GM12801 (cell line): ENCODE measurements around the gene CRACR2A.

Source experiments
- CTCF ChIP-seq: IDR thresholded peaks from one replicate; pipeline ENCODE4 v1.5.1; 2011; ENCODE audit warnings: control low read depth; ENCODE audit not compliant: insufficient read length; ENCODE audit errors: extremely low read depth

CRACR2A gene

GRCh38 chr12:3632754-3633153 lies 120.2 kb downstream of the CRACR2A start:
- TF ChIP-seq CTCF, result no peak

GRCh38 chr12:3632256-3632655 lies 120.7 kb downstream of the CRACR2A start:
- no peak for TF ChIP-seq CTCF

- no peak for TF ChIP-seq CTCF
These were observed 121.2 kb downstream of the CRACR2A start for GRCh38 chr12:3631759-3632158.

GRCh38 chr12:3631272-3631637 lies 121.7 kb downstream of the CRACR2A start:
- TF ChIP-seq CTCF, result no peak

GRCh38 chr12:3630621-3631271 lies 122.2 kb downstream of the CRACR2A start:
- TF ChIP-seq CTCF, result no peak

- no peak for TF ChIP-seq CTCF
These were observed 122.8 kb downstream of the CRACR2A start for GRCh38 chr12:3630111-3630510.

- no peak for TF ChIP-seq CTCF
These were observed 123.7 kb downstream of the CRACR2A start for GRCh38 chr12:3629057-3629830.
